HepG2 (cell line): ENCODE data around the gene PLD1. TPM values are rescaled to one million over a fixed set of nuclear protein-coding genes. Genes with fewer than 3 reads are reported as not detected.

Source experiments
- ISL2 ChIP-seq: sonication (generic); formaldehyde crosslinking; IDR thresholded peaks from 2 replicates; pipeline ENCODE4 v1.5.0; 2020; ENCODE audit warnings: missing genetic modification reagents
- POLR2AphosphoS2 ChIP-seq: IDR thresholded peaks from 2 replicates; pipeline ENCODE4 v1.6.1; 2011; ENCODE audit warnings: low read depth, low read length, improper control_type of control experiment
- RAD51 ChIP-seq: fragments of 450-650 bp; IDR thresholded peaks from 2 replicates; pipeline ENCODE4 v1.6.1; 2016; ENCODE audit warnings: borderline replicate concordance
- SIX4 ChIP-seq: sonication (generic); formaldehyde crosslinking; IDR thresholded peaks from 2 replicates; pipeline ENCODE4 v1.4.0; 2020; ENCODE audit warnings: missing genetic modification reagents
- SKI ChIP-seq: fragments of 450-650 bp; IDR thresholded peaks from one replicate; pipeline ENCODE4 v1.6.1; 2018; ENCODE audit warnings: mild to moderate bottlenecking; ENCODE audit not compliant: partially characterized antibody
- SOX5 ChIP-seq: IDR thresholded peaks from 2 replicates; pipeline ENCODE4 v1.6.1; 2016; ENCODE audit warnings: borderline replicate concordance
- SP140L ChIP-seq: sonication (generic); formaldehyde crosslinking; IDR thresholded peaks from 2 replicates; pipeline ENCODE4 v1.4.0; 2020; ENCODE audit warnings: missing genetic modification reagents, borderline replicate concordance
- XBP1 ChIP-seq: sonication (generic); formaldehyde crosslinking; IDR thresholded peaks from 2 replicates; pipeline ENCODE4 v1.5.0; 2020; ENCODE audit warnings: missing genetic modification reagents
- ZMYM3 ChIP-seq: sonication (generic); formaldehyde crosslinking; IDR thresholded peaks from 2 replicates; pipeline ENCODE4 v1.5.1; 2020; ENCODE audit warnings: mild to moderate bottlenecking, missing genetic modification reagents
- ZNF205 ChIP-seq: IDR thresholded peaks from 2 replicates; pipeline ENCODE4 v1.6.1; 2018; ENCODE audit warnings: missing biosample characterization, missing genetic modification reagents
- ZNF468 ChIP-seq: sonication (generic); formaldehyde crosslinking; IDR thresholded peaks from 2 replicates; pipeline ENCODE4 v1.8.0; 2022; ENCODE audit warnings: mild to moderate bottlenecking, moderate library complexity, missing genetic modification reagents
- ZNF607 ChIP-seq: sonication (generic); formaldehyde crosslinking; IDR thresholded peaks from 2 replicates; pipeline ENCODE4 v1.5.1; 2020; ENCODE audit warnings: missing genetic modification reagents, mild to moderate bottlenecking, borderline replicate concordance
- ZNF672 ChIP-seq: sonication (generic); formaldehyde crosslinking; IDR thresholded peaks from 2 replicates; pipeline ENCODE4 v1.8.1; 2022; ENCODE audit warnings: missing genetic modification reagents
- ZNF850 ChIP-seq: sonication (generic); formaldehyde crosslinking; conservative IDR thresholded peaks from 2 replicates; pipeline ENCODE4 v1.9.0; 2021; ENCODE audit warnings: mild to moderate bottlenecking, missing genetic modification reagents
- polyA plus RNA-seq, 8 experiments: library from polyadenylated mRNA; depleted of rRNA in 3 of 8; stranded (reverse) in 7 of 8; unstranded in 1 of 8; fragments of >200 nt; fragmentation: Illumina TruSeq in 4 of 8; extraction: Trizol in 4 of 8; gene quantifications; 2 replicates each; pipeline versions ENCODE4 v1.2.1 to v1.2.3, GENCODE V29; 2011 to 2016; ENCODE audit warnings: low read depth in 4 of 8, missing spikeins in 1 of 8, mixed read lengths in 1 of 8; ENCODE audit not compliant: insufficient read depth in 1 of 8
- total RNA-seq, 5 experiments: library from RNA; depleted of rRNA; stranded (reverse); fragments of >200 nt; fragmentation: Illumina TruSeq; extraction: Trizol; gene quantifications; 2 replicates each; pipeline ENCODE4 v1.2.3, GENCODE V29; 2016; ENCODE audit warnings: low read depth in 1 of 5
- TF ChIP-seq, protein P1 (sequence below): sonication (generic); formaldehyde crosslinking; IDR thresholded peaks from 2 replicates; pipeline ENCODE4 v1.9.0; 2021; ENCODE audit warnings: missing genetic modification reagents, mild to moderate bottlenecking, borderline replicate concordance
- TF ChIP-seq, protein P2 (sequence below): IDR thresholded peaks from 2 replicates; pipeline ENCODE4 v1.6.1; 2016; ENCODE audit warnings: low read depth, borderline replicate concordance
- TF ChIP-seq, protein P3 (sequence below): sonication (generic); formaldehyde crosslinking; IDR thresholded peaks from 2 replicates; pipeline ENCODE4 v1.4.0; 2020; ENCODE audit warnings: missing genetic modification reagents, borderline replicate concordance
- TF ChIP-seq, protein P4 (sequence below): IDR thresholded peaks from 2 replicates; pipeline ENCODE4 v1.6.1; 2016; ENCODE audit warnings: low read depth, missing genetic modification reagents, missing compliant biosample characterization

The PLD1 gene
- total and polyA plus RNA-seq, 2 of the 13 experiments (the other 11 are each of a cell fraction or from before 2014, with no cell fraction given): 27.1 to 59.4 TPM

DNA sequence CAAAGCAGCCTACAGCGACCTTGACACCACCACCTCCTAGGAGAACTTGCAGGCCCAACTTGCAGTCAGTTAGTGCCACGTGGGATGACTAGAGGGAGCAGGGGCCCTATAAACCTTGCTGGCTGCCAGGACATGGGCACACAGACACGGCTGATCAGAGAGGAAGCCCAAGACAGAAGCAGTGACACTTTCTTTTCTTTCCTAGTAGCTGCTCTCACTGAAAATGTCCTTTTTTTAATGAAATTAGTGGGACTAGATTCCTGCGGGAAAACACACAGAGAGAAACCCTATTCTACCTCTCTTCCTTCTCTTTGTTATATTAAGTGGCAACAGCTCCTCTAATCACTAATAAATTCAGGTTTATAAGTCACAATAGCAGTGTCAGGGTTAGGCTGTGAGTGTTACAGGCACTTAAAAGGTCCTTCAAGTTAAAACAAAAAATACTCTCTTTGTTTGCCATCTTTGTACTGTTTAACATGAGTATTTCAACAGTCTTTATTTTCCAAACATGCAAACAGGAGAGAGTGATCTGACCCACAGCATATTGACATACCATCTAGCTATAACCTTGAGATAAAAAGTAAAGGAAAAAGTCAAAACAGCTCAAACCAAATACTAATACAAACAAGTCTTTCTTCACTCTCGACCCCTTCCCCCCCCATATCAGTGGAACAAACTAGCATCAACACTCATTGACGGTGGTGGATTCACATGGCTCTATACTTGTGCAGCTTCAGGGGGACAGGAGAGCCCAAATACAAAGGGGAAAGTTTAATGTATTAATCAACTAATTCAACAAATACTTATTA lies 30.7 kb upstream of the PLD1 start (continued):
- TF ChIP-seq, protein P1, sequence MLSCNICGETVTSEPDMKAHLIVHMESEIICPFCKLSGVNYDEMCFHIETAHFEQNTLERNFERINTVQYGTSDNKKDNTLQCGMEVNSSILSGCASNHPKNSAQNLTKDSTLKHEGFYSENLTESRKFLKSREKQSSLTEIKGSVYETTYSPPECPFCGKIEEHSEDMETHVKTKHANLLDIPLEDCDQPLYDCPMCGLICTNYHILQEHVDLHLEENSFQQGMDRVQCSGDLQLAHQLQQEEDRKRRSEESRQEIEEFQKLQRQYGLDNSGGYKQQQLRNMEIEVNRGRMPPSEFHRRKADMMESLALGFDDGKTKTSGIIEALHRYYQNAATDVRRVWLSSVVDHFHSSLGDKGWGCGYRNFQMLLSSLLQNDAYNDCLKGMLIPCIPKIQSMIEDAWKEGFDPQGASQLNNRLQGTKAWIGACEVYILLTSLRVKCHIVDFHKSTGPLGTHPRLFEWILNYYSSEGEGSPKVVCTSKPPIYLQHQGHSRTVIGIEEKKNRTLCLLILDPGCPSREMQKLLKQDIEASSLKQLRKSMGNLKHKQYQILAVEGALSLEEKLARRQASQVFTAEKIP (CRISPR knock-in tag): no peak
- TF ChIP-seq, protein P2, sequence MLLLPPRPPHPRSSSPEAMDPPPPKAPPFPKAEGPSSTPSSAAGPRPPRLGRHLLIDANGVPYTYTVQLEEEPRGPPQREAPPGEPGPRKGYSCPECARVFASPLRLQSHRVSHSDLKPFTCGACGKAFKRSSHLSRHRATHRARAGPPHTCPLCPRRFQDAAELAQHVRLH (CRISPR knock-in tag): peak; percentile 78; the same call in 1 of the 2 replicates
- TF ChIP-seq ZMYM3 (CRISPR knock-in tag) (peak; percentile 3; the same call in 1 of the 2 replicates), SOX5 (CRISPR knock-in tag) (peak; percentile 96), ZNF205 (CRISPR knock-in tag) (peak; percentile 67; the same call in 1 of the 2 replicates), ISL2 (CRISPR knock-in tag) (peak; percentile 100), ZNF468 (CRISPR knock-in tag) (no peak), RAD51 (no peak), SKI (peak; percentile 81), ZNF607 (peak; percentile 56; the same call in 1 of the 2 replicates), ZNF672 (CRISPR knock-in tag) (no peak), POLR2AphosphoS2 (no peak), XBP1 (CRISPR knock-in tag) (no peak), ZNF850 (no peak), SIX4 (CRISPR knock-in tag) (peak; percentile 88), SP140L (CRISPR knock-in tag) (no peak)
- TF ChIP-seq, protein P3, sequence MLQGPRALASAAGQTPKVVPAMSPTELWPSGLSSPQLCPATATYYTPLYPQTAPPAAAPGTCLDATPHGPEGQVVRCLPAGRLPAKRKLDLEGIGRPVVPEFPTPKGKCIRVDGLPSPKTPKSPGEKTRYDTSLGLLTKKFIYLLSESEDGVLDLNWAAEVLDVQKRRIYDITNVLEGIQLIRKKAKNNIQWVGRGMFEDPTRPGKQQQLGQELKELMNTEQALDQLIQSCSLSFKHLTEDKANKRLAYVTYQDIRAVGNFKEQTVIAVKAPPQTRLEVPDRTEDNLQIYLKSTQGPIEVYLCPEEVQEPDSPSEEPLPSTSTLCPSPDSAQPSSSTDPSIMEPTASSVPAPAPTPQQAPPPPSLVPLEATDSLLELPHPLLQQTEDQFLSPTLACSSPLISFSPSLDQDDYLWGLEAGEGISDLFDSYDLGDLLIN (CRISPR knock-in tag): no peak
- TF ChIP-seq, protein P4, sequence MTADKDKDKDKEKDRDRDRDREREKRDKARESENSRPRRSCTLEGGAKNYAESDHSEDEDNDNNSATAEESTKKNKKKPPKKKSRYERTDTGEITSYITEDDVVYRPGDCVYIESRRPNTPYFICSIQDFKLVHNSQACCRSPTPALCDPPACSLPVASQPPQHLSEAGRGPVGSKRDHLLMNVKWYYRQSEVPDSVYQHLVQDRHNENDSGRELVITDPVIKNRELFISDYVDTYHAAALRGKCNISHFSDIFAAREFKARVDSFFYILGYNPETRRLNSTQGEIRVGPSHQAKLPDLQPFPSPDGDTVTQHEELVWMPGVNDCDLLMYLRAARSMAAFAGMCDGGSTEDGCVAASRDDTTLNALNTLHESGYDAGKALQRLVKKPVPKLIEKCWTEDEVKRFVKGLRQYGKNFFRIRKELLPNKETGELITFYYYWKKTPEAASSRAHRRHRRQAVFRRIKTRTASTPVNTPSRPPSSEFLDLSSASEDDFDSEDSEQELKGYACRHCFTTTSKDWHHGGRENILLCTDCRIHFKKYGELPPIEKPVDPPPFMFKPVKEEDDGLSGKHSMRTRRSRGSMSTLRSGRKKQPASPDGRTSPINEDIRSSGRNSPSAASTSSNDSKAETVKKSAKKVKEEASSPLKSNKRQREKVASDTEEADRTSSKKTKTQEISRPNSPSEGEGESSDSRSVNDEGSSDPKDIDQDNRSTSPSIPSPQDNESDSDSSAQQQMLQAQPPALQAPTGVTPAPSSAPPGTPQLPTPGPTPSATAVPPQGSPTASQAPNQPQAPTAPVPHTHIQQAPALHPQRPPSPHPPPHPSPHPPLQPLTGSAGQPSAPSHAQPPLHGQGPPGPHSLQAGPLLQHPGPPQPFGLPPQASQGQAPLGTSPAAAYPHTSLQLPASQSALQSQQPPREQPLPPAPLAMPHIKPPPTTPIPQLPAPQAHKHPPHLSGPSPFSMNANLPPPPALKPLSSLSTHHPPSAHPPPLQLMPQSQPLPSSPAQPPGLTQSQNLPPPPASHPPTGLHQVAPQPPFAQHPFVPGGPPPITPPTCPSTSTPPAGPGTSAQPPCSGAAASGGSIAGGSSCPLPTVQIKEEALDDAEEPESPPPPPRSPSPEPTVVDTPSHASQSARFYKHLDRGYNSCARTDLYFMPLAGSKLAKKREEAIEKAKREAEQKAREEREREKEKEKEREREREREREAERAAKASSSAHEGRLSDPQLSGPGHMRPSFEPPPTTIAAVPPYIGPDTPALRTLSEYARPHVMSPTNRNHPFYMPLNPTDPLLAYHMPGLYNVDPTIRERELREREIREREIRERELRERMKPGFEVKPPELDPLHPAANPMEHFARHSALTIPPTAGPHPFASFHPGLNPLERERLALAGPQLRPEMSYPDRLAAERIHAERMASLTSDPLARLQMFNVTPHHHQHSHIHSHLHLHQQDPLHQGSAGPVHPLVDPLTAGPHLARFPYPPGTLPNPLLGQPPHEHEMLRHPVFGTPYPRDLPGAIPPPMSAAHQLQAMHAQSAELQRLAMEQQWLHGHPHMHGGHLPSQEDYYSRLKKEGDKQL (CRISPR knock-in tag): peak; percentile 95
